ENCODE measurements around the gene C16orf89.

C16orf89 gene

DNA sequence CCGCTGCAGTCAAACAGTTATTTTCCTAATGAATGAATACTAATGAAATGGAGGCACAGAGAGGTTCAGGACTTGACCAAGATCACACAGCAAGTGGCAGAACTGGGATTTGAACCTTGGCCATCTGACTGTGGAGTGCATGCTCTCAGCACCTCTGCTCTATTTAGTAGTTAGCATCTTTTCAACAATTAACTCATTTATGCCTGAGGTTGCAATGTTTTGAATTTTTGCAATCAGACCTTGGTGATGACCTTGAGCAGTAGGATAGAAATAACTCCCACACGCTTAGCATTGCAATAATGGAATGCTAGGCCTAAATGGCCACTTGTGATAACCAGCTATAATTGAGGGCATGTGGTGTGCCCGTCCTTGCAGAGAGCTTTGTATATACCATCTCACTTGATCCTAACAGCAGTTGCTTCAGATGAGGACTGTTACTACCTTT, 63.0 kb downstream of the C16orf89 start:
- Mint-ChIP-seq H3K36me3 (no peaks in the 10 kb centered on the region), H3K27ac (no peak overlapping the region), H3K4me1 (no peaks in the 10 kb centered on the region), H3K4me3 (no peak overlapping the region), H3K27me3 (peaks cover 6% of the 10 kb centered on the region), H3K9me3 (no peaks in the 10 kb centered on the region)
- no peak for DNase-seq
- CTCF ChIA-PET: no interaction called here

DNA sequence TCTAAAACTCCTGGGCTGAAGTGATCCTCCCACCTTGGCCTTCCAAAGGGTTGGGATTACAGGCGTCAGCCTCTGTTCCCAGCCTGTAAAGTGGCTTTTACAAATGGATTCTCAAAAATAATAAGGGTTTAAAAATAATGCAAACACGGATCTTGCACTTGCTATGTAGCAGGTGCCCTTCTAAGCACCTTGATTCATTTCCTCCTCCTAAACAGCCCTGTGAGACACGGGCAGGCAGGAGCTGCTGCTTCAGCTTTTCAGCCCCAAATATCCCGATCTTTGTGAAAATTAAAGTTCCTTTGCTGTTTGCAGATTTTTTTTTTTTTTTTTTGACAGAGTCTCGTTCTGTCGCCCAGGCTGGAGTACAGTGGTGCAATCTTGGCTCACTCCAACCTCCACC, 63.8 kb downstream of the C16orf89 start:
- CTCF ChIA-PET: interaction anchor here (0.7 kb wide), 1 partner anchor 600 kb away, joined by 3 read pairs; no protein-coding TSS in a partner anchor
- Mint-ChIP-seq H3K4me3 (no peak overlapping the region), H3K36me3 (no peaks in the 10 kb centered on the region), H3K4me1 (no peaks in the 10 kb centered on the region), H3K27ac (no peak overlapping the region), H3K9me3 (no peaks in the 10 kb centered on the region), H3K27me3 (peaks cover 6% of the 10 kb centered on the region)
- no peak for DNase-seq

DNA sequence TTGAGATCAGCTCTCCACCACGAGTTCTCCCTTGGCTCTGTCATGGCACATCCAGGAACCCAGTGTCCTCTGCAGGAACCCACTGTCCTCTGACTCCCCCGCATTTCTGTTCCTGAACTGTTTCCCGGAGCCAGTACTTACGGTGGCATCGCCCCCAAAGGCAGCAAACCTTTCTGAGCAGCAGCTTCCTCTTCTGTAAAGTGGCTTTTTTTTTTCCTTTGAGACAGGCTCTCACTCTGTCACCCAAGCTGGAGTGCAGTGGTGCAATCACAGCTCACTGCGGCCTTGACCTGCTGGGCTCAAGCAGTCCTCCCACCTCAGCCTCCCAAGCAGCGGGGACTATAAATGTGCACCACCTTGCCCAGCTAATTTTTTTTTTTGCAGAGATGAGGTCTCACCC, 64.2 kb downstream of the C16orf89 start:
- CTCF ChIA-PET: interaction anchor here (0.7 kb wide), 2 partner anchors 13 to 599 kb away, joined by 3 to 4 read pairs; no protein-coding TSS in a partner anchor
- H3K9me3 Mint-ChIP-seq: no peaks in the 10 kb centered on the region
- no peak for DNase-seq
- no peak overlapping the region for H3K27ac Mint-ChIP-seq
- no peaks in the 10 kb centered on the region for H3K4me1 Mint-ChIP-seq
- peaks cover 6% of the 10 kb centered on the region for H3K27me3 Mint-ChIP-seq
- no peaks in the 10 kb centered on the region for H3K36me3 Mint-ChIP-seq
- H3K4me3 Mint-ChIP-seq: no peak overlapping the region

DNA sequence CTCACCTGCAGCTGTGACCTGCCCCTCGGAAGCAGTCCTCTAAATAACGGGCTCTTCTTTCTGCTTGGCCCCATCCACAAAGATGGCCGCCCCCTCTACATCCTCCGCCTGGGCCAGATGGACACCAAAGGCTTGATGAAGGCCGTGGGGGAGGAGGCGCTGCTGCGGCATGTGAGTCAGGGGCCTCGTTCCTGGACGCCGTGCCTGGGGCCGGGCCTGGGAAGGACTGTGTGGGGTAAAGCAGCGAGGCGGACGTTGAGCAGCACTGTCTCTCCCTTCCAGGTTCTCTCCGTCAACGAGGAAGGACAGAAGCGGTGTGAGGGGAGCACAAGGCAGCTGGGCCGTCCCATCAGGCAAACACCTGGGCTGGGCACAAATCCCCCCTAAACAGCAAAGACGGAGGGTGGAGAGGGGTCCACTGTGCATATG, 65.2 kb downstream of the C16orf89 start:
- H3K4me1 Mint-ChIP-seq: no peaks in the 10 kb centered on the region
- CTCF ChIA-PET: no interaction called here
- H3K27ac Mint-ChIP-seq: no peak overlapping the region
- no peaks in the 10 kb centered on the region for H3K9me3 Mint-ChIP-seq
- H3K36me3 Mint-ChIP-seq: no peaks in the 10 kb centered on the region
- DNase-seq: no peak
- H3K27me3 Mint-ChIP-seq: peaks cover 11% of the 10 kb centered on the region
- H3K4me3 Mint-ChIP-seq: no peak overlapping the region

DNA sequence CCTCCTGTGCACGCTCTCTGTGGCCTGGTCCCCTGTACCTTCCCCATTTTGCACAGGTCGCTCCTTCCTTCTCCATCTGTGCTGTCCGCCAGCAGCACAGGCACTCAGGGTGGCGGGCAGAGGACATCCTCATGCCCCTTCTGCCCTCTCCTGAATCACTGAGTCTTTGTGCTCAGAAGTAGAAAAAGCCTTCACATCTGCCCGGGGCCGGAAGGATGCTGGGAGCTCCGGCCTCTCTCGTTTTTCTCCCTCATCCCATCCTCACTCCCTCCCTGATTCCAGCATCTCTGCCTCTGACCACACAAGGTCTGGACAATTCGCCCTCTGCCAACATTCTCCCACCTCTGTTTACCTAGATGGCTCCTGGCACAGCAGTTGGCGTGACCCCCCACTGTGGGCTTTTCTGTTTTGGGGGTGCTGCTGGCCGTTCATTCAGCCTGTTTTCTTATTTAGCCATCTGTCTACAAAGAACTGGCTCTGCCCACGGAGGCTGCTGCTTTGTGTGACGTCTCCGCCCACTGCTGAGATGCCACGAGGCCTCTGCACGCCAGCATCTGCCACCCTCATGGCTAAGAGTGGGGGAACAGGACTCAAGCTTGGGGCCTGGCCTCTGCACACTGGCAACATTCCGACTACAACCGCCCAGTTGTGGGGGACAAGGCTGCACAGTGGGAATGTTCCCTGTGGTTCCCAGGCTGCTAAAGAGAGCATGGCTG, 70.9 kb downstream of the C16orf89 start:
- H3K36me3 Mint-ChIP-seq: no peaks in the 10 kb centered on the region
- no peaks in the 10 kb centered on the region for H3K4me1 Mint-ChIP-seq
- peaks cover 29% of the 10 kb centered on the region for H3K27me3 Mint-ChIP-seq
- H3K27ac Mint-ChIP-seq: no peak overlapping the region
- no peak overlapping the region for H3K4me3 Mint-ChIP-seq
- CTCF ChIA-PET: no interaction called here
- DNase-seq: no peak
- no peaks in the 10 kb centered on the region for H3K9me3 Mint-ChIP-seq

Data from activated naive CD4-positive, alpha-beta T cell treated with anti-CD3 and anti-CD28 coated beads, Interleukin-2, amount 10 ng/mL, durations not matched to agents 7 days and 5 days (primary cell).